PC-3 (cell line): ENCODE results near the gene EPB41L1.

Experiments used
- EZH2 ChIP-seq: fragments of 300-600 bp; sonication (generic); IDR thresholded peaks from one replicate; pipeline ENCODE4 v1.6.1; 2017; ENCODE audit warnings: antibody characterized with exemption, mild to moderate bottlenecking, low read length; ENCODE audit not compliant: unreplicated experiment
- EZH2phosphoT487 ChIP-seq: fragments of 300-600 bp; sonication (generic); IDR thresholded peaks from 2 replicates; pipeline ENCODE4 v1.6.1; 2018; ENCODE audit warnings: mild to moderate bottlenecking, antibody characterized with exemption, low read length, borderline replicate concordance
- TF ChIP-seq, protein P1 (sequence below): fragments of 300-600 bp; sonication (generic); conservative IDR thresholded peaks from 2 replicates; pipeline ENCODE4 v1.5.1; 2017; ENCODE audit warnings: antibody characterized with exemption, low read depth, mild to moderate bottlenecking, low read length

GRCh38 chr20:36114707-36115106, 39.8 kb upstream of the EPB41L1 start:
- TF ChIP-seq, protein P1, sequence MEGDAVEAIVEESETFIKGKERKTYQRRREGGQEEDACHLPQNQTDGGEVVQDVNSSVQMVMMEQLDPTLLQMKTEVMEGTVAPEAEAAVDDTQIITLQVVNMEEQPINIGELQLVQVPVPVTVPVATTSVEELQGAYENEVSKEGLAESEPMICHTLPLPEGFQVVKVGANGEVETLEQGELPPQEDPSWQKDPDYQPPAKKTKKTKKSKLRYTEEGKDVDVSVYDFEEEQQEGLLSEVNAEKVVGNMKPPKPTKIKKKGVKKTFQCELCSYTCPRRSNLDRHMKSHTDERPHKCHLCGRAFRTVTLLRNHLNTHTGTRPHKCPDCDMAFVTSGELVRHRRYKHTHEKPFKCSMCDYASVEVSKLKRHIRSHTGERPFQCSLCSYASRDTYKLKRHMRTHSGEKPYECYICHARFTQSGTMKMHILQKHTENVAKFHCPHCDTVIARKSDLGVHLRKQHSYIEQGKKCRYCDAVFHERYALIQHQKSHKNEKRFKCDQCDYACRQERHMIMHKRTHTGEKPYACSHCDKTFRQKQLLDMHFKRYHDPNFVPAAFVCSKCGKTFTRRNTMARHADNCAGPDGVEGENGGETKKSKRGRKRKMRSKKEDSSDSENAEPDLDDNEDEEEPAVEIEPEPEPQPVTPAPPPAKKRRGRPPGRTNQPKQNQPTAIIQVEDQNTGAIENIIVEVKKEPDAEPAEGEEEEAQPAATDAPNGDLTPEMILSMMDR, result no peak
- TF ChIP-seq EZH2, result no peak
- no peak for TF ChIP-seq EZH2phosphoT487
